Adrenal gland (tissue), 5 donors: ENCODE results near the gene TBC1D3H.
"Not testable (repeated sequence)": the region's sequence is repeated elsewhere in the genome, so short reads cannot be mapped to it uniquely, and the experiment has no call there.

Experiments
- CTCF ChIP-seq, 6 experiments: fragments of 450-650 bp in 4 of 6; fragments of 200-600 bp in 2 of 6; sonication (generic) in 1 of 6; IDR thresholded peaks; 1 replicate in 5 of 6; 2 replicates in 1 of 6; pipeline versions ENCODE4 v1.5.1 to v1.8.0; 2016 to 2021; ENCODE audit warnings: antibody characterized with exemption in 6 of 6, mild to moderate bottlenecking in 2 of 6, moderate library complexity in 1 of 6
- POLR2A ChIP-seq, 2 donors: fragments of 450-650 bp; IDR thresholded peaks; one replicate each; pipeline ENCODE4 v1.6.1; 2017; ENCODE audit warnings: antibody characterized with exemption in 2 of 2, mild to moderate bottlenecking in 2 of 2, moderate library complexity in 1 of 2
- donor health status: DM: no; HTN: no; CAD: no.

DNA sequence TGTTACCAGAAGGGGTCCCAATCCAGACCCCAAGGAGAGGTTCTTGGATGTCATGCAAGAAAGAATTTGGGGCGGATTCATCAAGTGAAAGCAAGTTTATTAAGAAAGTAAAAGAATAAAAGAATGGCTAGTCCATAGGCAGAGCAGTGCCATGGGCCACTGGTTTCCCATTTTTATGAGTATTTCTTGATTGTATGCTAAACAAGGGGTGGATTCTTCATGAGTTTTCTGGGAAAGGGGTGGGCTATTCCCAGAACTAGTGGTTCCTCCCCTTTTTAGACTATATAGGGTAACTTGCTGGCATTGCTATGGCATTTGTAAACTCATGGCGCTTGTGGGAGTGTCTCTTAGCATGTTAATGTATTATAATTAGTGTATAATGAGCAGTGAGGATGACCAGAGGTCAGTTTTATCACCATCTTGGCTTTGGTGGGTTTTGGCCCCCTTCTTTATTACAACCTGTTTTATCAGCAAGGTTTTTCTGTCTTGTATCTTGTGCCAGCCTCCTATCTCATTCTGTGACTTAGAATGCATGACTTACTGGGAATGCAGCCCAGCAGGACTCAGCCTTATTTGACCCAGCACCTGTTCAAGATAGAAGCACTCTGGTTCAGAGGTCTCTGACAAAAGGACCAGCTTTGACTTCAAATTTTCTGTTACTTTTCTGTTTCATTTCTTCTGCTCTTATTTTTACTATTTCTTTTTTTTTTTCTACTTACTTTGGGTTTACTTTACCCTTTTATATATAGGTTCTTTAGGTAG is 27.1 kb upstream of the TBC1D3H start:
- TF ChIP-seq CTCF, POLR2A (IDR thresholded peaks at IDR 0.05): not testable (repeated sequence)
